Measurements from ENCODE around the gene CRISP2. TPM values are rescaled to one million over a fixed set of nuclear protein-coding genes. Genes with fewer than 3 reads are reported as not detected.
"Not testable (repeated sequence)": the region's sequence is repeated elsewhere in the genome, so short reads cannot be mapped to it uniquely, and the experiment has no call there.

Gene CRISP2
- total RNA-seq, 1 donor from 2014 or later = not detected

DNA sequence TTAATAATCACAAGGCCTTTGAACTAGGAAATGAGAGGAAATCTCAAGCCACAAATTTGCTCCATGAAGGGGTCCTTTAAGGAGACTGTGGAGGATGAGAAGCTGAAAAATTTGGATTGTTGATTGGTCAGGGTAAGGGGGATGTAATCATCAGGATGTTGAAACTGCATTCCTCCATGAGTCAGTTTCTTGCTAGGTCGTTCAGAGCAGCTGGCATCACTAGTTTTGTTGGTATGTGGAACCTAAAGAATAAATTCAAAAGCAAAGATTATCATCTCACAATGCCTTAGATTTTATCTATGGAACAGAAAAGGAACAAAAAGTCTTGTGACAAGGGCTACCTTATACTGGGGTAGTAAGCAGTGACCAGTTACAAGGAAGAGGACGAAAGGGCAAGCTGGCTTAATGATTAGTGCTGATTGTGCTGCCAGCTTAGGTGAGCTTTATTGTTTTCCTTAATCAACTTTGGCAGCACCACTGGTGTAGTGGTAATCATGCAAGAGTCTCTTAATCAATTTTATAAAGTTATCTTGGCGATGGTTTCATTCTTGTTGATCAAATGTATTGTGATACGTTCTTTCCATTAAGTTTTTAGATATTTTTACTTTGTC lies 36.6 kb downstream of the CRISP2 start:
- Mint-ChIP-seq H3K36me3 (ENCODE audit: low read depth) (no peaks in the 10 kb centered on the region), H3K4me1 (ENCODE audit: low read depth) (no peaks in the 10 kb centered on the region)

DNA sequence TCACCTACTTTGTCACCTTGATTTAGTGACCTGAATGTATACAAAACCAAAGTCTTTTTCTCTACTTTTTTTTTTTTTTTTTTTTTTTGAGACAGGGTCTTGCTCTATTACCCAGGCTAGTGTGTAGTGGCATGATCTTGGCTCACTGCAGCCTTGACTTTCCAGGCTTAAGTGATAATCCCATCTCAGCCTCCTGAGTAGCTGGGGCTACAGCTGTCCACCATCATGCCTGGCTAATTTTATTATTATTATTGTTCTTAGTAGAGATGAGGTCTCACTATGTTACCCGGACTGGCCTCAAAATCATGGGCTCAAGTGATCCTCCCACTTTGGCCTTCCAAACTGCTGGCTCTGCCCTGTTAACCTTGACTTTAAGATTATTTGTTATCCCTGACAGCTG lies 37.5 kb downstream of the CRISP2 start:
- intact Hi-C loops (cut with micrococcal nuclease) = no loop called here
- Mint-ChIP-seq H3K27ac (no peak overlapping the region), H3K4me1 (ENCODE audit: low read depth) (no peaks in the 10 kb centered on the region), H3K4me3 (no peak overlapping the region), H3K27me3 (ENCODE audit: insufficient read depth) (no peaks in the 10 kb centered on the region), H3K36me3 (ENCODE audit: low read depth) (no peaks in the 10 kb centered on the region), H3K9me3 (peaks cover 4% of the 10 kb centered on the region)
- DNase-seq (ENCODE audit: low spot score) = no peak

More for the DNA sequence above, 36.6 kb downstream of the CRISP2 start:
- DNase-seq (ENCODE audit: low spot score) = no peak
- Mint-ChIP-seq H3K9me3 (peaks cover 4% of the 10 kb centered on the region), H3K27me3 (ENCODE audit: insufficient read depth) (no peaks in the 10 kb centered on the region), H3K4me3 (no peak overlapping the region), H3K27ac (no peak overlapping the region)
- intact Hi-C loops (cut with micrococcal nuclease) = no loop called here

DNA sequence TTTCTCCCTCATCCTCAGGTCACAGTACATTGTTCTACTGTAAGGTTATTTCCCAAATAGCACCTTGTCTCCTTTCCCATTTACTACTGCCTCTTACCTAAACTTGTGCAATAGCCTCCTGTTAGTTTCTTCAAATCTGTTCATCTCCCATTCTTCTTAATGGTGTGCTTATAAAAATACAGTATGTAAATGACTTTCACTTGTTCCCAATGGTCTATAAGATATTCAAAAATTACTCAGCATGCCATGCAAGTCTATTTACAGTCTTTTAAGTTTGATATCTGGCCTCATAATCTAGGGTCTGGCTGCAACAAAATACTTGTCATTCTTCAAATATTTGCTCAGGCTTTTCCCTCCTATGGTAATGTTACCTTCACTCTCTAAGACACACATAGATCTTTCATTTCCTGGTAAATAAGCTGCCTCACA lies 45.2 kb downstream of the CRISP2 start:
- no peaks in the 10 kb centered on the region for H3K27me3 Mint-ChIP-seq (ENCODE audit: insufficient read depth)
- H3K27ac Mint-ChIP-seq = no peak overlapping the region
- no peaks in the 10 kb centered on the region for H3K4me1 Mint-ChIP-seq (ENCODE audit: low read depth)
- H3K9me3 Mint-ChIP-seq = peaks cover 4% of the 10 kb centered on the region
- no peak overlapping the region for H3K4me3 Mint-ChIP-seq
- intact Hi-C loops (cut with micrococcal nuclease) = no loop called here
- H3K36me3 Mint-ChIP-seq (ENCODE audit: low read depth) = no peaks in the 10 kb centered on the region
- DNase-seq (ENCODE audit: low spot score) = no peak

DNA sequence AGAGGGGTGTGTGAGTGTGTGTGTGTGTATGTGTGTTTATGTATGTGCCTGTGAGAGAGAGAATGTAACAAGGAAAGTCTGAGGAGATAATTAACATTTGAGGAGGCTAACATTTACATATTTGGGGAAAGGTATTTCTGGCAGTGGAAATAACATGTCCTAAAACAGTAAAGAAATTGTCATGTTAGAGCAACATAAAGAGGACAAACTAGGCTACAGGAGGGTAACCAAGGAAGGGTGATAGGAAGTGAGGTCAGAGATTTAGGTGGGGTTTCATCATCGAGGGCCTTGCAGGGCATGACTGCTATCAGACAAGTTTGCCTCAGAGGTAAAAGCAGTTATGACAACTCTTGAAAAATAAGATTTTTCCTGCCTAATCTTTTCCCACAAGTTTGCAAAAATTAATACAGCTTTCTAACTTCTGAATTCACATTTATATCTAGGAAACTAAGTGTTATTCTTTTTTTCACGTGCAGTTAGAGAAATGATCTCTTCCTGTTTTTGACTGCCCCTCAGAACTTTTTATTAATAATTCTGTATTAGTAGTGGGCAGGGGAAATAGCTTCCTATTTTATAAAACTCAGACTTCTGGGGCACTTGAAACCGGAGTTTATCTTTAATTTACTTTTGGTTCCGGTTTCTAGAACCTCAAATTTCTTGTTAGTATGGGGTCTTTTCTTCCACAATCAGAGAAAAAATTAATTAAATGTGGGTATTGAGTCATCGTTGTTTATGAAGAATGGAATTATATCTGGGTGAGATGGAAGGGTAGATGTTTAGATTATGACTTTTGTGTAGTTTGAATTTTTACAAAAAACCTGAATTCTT lies 46.2 kb downstream of the CRISP2 start:
- peaks cover 3% of the 10 kb centered on the region for H3K9me3 Mint-ChIP-seq
- no peak overlapping the region for H3K27ac Mint-ChIP-seq
- DNase-seq (ENCODE audit: low spot score) = no peak
- H3K4me3 Mint-ChIP-seq = no peak overlapping the region
- H3K36me3 Mint-ChIP-seq (ENCODE audit: low read depth) = no peaks in the 10 kb centered on the region
- no peaks in the 10 kb centered on the region for H3K4me1 Mint-ChIP-seq (ENCODE audit: low read depth)
- intact Hi-C loops (cut with micrococcal nuclease) = no loop called here
- no peaks in the 10 kb centered on the region for H3K27me3 Mint-ChIP-seq (ENCODE audit: insufficient read depth)

DNA sequence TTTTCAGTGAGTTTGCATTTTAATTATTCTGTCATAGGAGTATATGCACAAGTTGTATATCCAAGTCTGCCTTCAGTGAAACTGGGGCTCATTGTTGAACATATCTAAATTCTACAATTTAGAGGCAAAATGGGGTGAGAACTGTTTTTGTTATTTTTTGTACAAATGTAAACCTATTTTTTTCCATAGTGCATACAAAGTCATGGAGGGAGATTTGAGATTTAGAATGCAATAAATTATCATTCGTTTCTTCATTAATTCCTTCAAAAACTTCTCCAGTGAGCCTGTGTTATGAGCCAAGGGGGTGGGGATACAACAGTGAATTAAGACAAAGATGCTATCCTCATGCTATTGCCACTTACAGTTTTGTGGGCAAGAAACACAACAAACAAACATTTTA lies 46.9 kb downstream of the CRISP2 start:
- intact Hi-C loops (cut with micrococcal nuclease) = no loop called here
- Mint-ChIP-seq H3K27me3 (ENCODE audit: insufficient read depth) (no peaks in the 10 kb centered on the region), H3K4me1 (ENCODE audit: low read depth) (no peaks in the 10 kb centered on the region), H3K36me3 (ENCODE audit: low read depth) (no peaks in the 10 kb centered on the region), H3K27ac (no peak overlapping the region), H3K4me3 (no peak overlapping the region), H3K9me3 (no peaks in the 10 kb centered on the region)
- DNase-seq (ENCODE audit: low spot score) = no peak

DNA sequence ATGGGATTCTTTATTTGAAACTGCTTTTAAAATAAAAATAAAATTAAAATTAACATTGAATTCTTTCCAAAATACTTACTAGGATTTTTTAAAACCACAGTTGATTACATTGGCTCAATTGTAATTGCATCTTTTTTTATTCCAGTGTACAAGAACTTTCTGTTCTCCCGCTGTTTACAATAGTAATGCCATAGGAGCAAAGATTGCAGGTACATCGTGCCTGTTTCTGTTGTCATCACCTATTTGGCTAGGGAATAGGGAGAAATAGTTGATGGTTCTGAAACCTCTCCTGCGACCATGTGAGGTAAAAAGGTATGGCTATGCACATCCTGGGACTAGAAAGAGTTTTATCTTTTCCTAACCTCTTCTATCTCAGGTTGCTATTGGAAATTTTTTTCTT lies 48.5 kb downstream of the CRISP2 start:
- no peaks in the 10 kb centered on the region for H3K36me3 Mint-ChIP-seq (ENCODE audit: low read depth)
- no peaks in the 10 kb centered on the region for H3K9me3 Mint-ChIP-seq
- no peak overlapping the region for H3K27ac Mint-ChIP-seq
- intact Hi-C loops (cut with micrococcal nuclease) = no loop called here
- H3K27me3 Mint-ChIP-seq (ENCODE audit: insufficient read depth) = no peaks in the 10 kb centered on the region
- no peaks in the 10 kb centered on the region for H3K4me1 Mint-ChIP-seq (ENCODE audit: low read depth)
- no peak for DNase-seq (ENCODE audit: low spot score)
- H3K4me3 Mint-ChIP-seq = no peak overlapping the region

DNA sequence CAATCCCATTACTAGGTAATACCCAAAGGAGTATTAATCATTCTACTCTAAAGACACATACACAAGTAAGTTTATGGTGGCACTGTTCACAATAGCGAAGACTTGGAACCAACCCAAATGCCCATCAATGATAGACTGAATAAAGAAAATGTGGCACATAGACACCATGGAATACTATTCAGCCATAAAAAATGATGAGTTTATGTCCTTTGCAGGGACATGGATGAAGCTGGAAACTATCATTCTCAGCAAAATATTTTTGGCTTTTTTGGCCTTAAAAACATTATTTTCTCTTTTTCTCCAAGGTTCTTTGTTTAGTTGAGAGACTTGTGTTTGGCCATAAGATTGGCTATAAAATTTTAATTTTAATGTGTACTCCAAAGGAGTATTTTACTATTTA lies 49.3 kb downstream of the CRISP2 start:
- H3K4me3 Mint-ChIP-seq; intact Hi-C loops (cut with micrococcal nuclease); H3K36me3 Mint-ChIP-seq (ENCODE audit: low read depth); DNase-seq (ENCODE audit: low spot score); H3K9me3 Mint-ChIP-seq; H3K27me3 Mint-ChIP-seq (ENCODE audit: insufficient read depth); H3K27ac Mint-ChIP-seq; H3K4me1 Mint-ChIP-seq (ENCODE audit: low read depth): not testable (repeated sequence)

DNA sequence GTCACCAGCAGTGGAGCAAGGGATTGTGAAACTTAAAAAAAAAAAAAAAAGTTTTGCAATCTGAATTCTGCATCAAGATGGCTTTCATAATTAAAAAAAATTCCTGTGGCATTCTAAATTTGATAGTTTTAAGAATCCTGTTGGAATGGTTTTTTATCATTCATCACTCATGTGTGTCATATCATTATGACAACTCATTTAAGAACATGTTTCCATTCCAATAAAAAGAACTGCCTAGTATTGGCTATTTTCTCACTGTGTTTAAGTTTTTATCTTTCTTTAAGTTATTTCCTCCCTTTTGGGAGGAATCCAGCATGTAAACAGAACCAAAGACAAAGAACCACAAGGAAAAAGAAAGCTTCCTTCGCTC lies 50.5 kb downstream of the CRISP2 start:
- no peak for DNase-seq (ENCODE audit: low spot score)
- Mint-ChIP-seq H3K4me1 (ENCODE audit: low read depth) (no peaks in the 10 kb centered on the region), H3K27me3 (ENCODE audit: insufficient read depth) (no peaks in the 10 kb centered on the region), H3K36me3 (ENCODE audit: low read depth) (no peaks in the 10 kb centered on the region), H3K9me3 (no peaks in the 10 kb centered on the region), H3K27ac (no peak overlapping the region), H3K4me3 (no peak overlapping the region)
- intact Hi-C loops (cut with micrococcal nuclease) = no loop called here

DNA sequence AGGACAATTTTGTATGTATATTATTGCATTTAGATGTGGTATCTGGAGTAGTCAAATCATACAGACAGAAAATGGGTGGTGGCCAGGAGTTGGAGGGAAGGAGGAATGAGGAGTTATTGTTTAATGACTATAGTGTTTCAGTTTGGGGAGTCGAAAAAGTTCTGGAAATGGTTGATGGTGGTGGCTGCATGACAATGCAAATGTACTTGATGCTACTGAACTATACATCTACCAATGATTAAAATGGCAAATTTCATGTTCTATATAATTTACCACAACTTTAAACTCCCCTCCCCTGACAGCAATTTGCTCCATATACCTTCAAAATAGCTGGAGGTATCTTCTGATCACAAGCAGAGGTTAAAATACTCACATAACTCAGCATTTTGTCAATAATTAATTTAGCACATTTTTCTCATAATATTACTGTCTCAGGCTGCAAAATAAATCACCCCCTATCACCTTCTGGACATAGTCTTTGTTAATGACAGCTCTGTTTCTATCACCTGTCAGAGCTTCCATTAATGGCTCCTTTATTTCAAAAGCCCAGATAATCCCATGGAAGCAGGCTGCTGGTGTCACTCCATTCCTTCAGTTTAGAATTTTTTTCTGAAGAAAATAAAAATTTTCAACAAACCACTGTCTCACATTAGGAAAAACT lies 51.0 kb downstream of the CRISP2 start:
- Mint-ChIP-seq H3K4me1 (ENCODE audit: low read depth) (no peaks in the 10 kb centered on the region), H3K36me3 (ENCODE audit: low read depth) (no peaks in the 10 kb centered on the region), H3K27me3 (ENCODE audit: insufficient read depth) (no peaks in the 10 kb centered on the region), H3K4me3 (no peak overlapping the region), H3K27ac (no peak overlapping the region), H3K9me3 (no peaks in the 10 kb centered on the region)
- intact Hi-C loops (cut with micrococcal nuclease) = no loop called here
- DNase-seq (ENCODE audit: low spot score) = no peak

DNA sequence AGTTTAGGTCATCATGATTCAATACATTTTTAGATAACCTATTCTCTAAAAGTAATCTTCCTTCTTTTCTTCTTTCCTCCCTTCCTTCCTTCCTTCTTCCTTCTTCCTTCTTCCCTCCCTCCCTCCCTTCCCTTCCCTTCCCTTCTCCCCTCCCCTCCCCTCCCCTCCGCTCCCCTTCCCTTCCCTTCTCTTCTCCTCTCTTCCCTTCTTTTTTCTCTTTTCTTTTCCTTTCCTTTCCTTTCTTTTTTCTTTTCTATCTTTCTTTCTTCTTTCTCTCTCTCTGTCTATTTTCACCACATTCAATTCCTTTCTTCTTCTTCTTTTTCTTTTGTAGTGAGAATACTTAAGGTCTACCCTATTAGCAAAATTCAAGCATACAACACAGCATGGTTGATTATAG lies 59.4 kb downstream of the CRISP2 start:
- H3K27me3 Mint-ChIP-seq (ENCODE audit: insufficient read depth) = no peaks in the 10 kb centered on the region
- H3K4me3 Mint-ChIP-seq = no peak overlapping the region
- H3K36me3 Mint-ChIP-seq (ENCODE audit: low read depth) = no peaks in the 10 kb centered on the region
- intact Hi-C loops (cut with micrococcal nuclease) = no loop called here
- H3K27ac Mint-ChIP-seq = no peak overlapping the region
- H3K4me1 Mint-ChIP-seq (ENCODE audit: low read depth) = no peaks in the 10 kb centered on the region
- no peak for DNase-seq (ENCODE audit: low spot score)
- H3K9me3 Mint-ChIP-seq = no peaks in the 10 kb centered on the region

DNA sequence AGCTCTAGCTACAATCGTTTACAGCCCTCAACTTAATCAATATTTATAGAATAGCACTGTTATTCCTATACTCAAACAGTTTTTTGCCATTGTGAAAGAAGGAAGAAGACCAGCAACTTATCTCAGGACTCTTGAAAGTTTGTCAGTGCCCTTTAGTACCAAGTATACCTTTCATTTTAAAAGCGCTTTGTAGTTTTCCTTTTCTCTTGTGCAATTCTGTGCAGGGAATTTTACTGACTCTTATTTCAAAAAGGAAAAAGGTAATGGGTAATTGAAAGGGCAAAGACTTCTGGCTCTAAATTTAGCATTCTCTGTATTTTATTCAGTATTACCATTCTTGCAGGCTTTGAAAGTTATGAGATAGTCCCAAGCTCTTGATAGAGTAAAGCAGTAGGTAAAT lies 59.9 kb downstream of the CRISP2 start:
- DNase-seq (ENCODE audit: low spot score) = no peak
- intact Hi-C loops (cut with micrococcal nuclease) = no loop called here
- Mint-ChIP-seq H3K4me3 (no peak overlapping the region), H3K27ac (no peak overlapping the region), H3K27me3 (ENCODE audit: insufficient read depth) (no peaks in the 10 kb centered on the region), H3K9me3 (no peaks in the 10 kb centered on the region), H3K36me3 (ENCODE audit: low read depth) (no peaks in the 10 kb centered on the region), H3K4me1 (ENCODE audit: low read depth) (no peaks in the 10 kb centered on the region)

DNA sequence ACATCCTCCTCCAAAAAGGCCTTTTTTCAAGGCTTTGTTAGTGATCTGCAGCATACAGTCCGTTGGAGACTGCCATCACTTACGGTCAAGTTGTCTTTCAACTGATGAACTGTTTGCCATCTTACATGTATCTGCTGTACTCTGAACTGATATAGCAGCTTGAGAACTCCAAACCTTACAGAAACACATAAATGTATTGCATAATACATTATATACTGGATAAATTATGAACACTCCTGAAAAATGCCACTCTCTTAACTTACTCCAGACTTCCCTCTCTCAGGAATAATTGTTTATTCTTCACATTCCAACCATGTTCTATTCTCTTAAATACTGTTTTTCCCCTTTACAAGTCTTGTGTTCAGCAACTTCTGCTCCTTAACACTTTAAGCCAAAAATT lies 62.1 kb downstream of the CRISP2 start:
- no peaks in the 10 kb centered on the region for H3K36me3 Mint-ChIP-seq (ENCODE audit: low read depth)
- no peak overlapping the region for H3K4me3 Mint-ChIP-seq
- no peaks in the 10 kb centered on the region for H3K4me1 Mint-ChIP-seq (ENCODE audit: low read depth)
- H3K9me3 Mint-ChIP-seq = no peaks in the 10 kb centered on the region
- DNase-seq (ENCODE audit: low spot score) = no peak
- H3K27ac Mint-ChIP-seq = no peak overlapping the region
- no peaks in the 10 kb centered on the region for H3K27me3 Mint-ChIP-seq (ENCODE audit: insufficient read depth)
- intact Hi-C loops (cut with micrococcal nuclease) = no loop called here

DNA sequence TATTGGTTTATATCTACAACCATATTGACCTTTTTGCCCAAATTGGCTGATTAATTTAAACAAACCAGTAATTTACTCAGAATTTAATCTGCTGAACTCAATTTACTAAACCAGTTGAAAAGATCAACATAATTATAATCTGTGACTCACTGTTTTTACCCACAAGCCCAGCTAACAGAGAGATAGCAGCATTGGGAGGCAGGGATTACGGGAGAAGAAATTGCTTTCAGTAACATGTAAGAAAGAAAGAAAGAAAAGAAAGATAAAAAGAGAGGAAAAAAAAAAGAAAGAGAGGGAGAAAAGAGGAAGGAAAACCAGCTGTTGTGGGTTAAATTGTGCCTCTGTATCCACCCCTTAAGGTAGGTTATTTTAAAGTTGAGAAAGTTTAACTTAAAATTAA lies 63.4 kb downstream of the CRISP2 start:
- no peaks in the 10 kb centered on the region for H3K36me3 Mint-ChIP-seq (ENCODE audit: low read depth)
- intact Hi-C loops (cut with micrococcal nuclease) = no loop called here
- H3K9me3 Mint-ChIP-seq = no peaks in the 10 kb centered on the region

More for the DNA sequence above, 63.4 kb downstream of the CRISP2 start:
- H3K4me1 Mint-ChIP-seq (ENCODE audit: low read depth) = no peaks in the 10 kb centered on the region
- H3K27me3 Mint-ChIP-seq (ENCODE audit: insufficient read depth) = no peaks in the 10 kb centered on the region
- H3K4me3 Mint-ChIP-seq = no peak overlapping the region
- H3K27ac Mint-ChIP-seq = no peak overlapping the region
- DNase-seq (ENCODE audit: low spot score) = no peak
